Measurements from ENCODE around the gene PGAM5.

DNA sequence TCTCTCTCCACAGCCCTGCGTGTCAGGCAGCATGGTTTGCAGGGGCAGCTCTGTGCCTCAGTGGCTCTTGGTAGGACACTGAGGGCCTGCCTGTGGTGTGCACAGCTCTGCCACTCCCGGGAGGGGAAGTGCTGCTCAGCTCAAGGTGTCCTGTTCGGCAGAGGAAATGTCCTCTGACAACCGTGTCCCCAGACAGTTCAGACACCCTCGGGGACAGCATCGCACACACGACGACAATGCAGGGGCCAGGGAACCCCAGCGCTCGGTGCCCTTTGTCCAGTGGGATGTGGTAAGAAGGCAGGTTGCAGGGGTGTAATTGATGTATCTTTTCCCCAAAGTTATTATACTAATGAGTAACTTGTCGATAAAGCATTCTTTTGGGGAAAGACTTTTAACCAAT is 36.8 kb downstream of the PGAM5 start:
- TF ChIP-seq POLR2A (IDR thresholded peaks at IDR 0.05) (no peak), CTCF (IDR thresholded peaks at IDR 0.05) (no peak)
